ENCODE results near the gene RNF207. TPM values are rescaled to one million over a fixed set of nuclear protein-coding genes. Genes with fewer than 3 reads are reported as not detected.

The RNF207 gene
- total RNA-seq, 5 donors from 2014 or later (not counting 1 experiment from before 2014, with no cell fraction given), result 4.7 to 9.7 (median 6.9) TPM

DNA sequence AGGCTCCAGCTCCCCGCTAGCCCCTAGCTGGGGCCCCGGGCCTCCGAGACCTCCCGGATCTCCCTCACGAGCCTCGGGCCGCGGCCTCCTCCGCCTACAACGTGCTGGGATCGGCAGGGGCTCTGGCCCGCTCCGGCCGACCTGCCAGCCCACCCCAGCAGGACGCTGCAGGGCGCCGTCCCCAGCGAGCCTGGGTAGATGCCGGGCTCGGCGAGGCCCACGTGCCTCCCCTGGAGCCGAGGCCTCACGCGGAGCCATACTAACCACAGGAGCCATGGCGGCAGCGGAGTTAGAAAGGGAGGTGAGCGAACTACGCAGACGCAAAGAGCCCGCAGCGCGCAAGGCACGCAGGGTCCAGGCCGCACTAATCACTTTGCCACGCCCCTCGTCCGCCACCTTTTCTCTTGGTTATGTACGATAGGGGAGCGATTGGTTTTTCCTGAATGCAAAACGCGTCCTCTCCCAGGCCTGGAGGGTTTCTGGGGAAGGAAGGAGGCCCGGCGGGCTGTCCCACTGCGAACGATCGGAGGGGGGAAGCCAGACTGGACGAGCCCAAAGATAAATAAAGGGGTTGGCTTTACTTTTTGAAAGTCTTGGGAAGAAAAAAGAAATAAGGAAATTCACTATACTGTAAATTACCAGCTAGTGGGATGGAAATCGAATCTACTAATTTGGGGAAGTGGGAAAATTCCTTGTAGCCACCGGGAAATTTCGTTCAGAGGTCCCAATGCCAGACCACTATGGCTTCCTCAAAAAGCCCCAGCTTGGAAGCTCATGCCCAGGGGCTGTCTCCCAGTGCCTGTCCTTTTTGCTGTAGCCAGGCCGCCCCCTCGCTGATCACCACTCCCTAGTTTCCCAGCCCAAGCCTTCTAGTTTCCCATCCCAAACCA, 6.4 kb upstream of the RNF207 start, which contains the start of gene RPL22:
Gene RPL22, minus strand, starts transcription at position 298 of the 890 bp plus-strand sequence. Its CDS starts 22 bp downstream, at position 276.
- H3K9me3 ChIP-seq, result no peaks in the 10 kb centered on the region
- peak within 1 kb of the TSS; percentile 85 to 97 (median 96) for H3K4me3 Mint-ChIP-seq
- DNase-seq (peak; percentile 91 to 99 (median 96)), ATAC-seq (replicated peaks in 1 of 4) (peak; percentile 97 to 98 (median 97))
- peaks cover 0 to 28% of the 10 kb centered on the region in 2 donors for H3K36me3 ChIP-seq (ENCODE audit: control insufficient read depth in 2 of 2, extremely low read depth in 1 of 2, insufficient read depth in 1 of 2, low read length in 1 of 2)
- POLR2A ChIA-PET, result interaction anchor here in 1 of 2 donors (0.6 kb wide), 1 partner anchor 194 kb away, joined by 5 read pairs; the partner anchor contains the start of gene ACOT7
- peak within 1 kb of the TSS; percentile 93 to 98 for H3K4me3 ChIP-seq (ENCODE audit: control insufficient read depth in 1 of 2, extremely low read depth in 1 of 2, low read length in 1 of 2)
- H3K27ac ChIP-seq (ENCODE audit: low read length), result peak within 1 kb of the TSS; percentile 61
- peak within 1 kb of the TSS; percentile 97 for H3K27ac Mint-ChIP-seq
- CTCF ChIA-PET, result no interaction called here
- WGBS (ENCODE audit: insufficient coverage), result 3% methylated on average over 45 of the region's 53 CpGs
- H3K36me3 Mint-ChIP-seq, result peaks cover 8% of the 10 kb centered on the region
- H3K4me1 Mint-ChIP-seq, result peaks cover 42 to 51% (median 50%) of the 10 kb centered on the region in 3 donors
- peaks cover 12 to 32% of the 10 kb centered on the region in 2 experiments for H3K4me1 ChIP-seq (ENCODE audit: control insufficient read depth in 1 of 2, extremely low read depth in 1 of 2, insufficient read depth in 2 of 2, low read length in 2 of 2)
- H3K27me3 ChIP-seq (replicated peaks in 1 of 2; ENCODE audit: control insufficient read depth in 2 of 2, extremely low read depth in 1 of 2, insufficient read depth in 2 of 2, low read length in 1 of 2), result peaks cover 0 to 3% of the 10 kb centered on the region in 2 experiments
- H3K9me3 Mint-ChIP-seq, result peaks cover 0 to 3% (median 0%) of the 10 kb centered on the region in 3 donors
- peaks cover 0 to 1% of the 10 kb centered on the region in 2 donors for H3K27me3 Mint-ChIP-seq

GRCh38 chr1:6200188-6200809, 5.6 kb upstream of the RNF207 start:
- CTCF ChIA-PET, result interaction anchor here (0.5 to 0.6 kb wide), 2 partner anchors 45 to 492 kb away, joined by 3 to 9 read pairs; no protein-coding TSS in a partner anchor
- WGBS (ENCODE audit: insufficient coverage), result 95% methylated on average over 10 of the region's 10 CpGs
- Histone ChIP-seq H3K9me3 (no peaks in the 10 kb centered on the region), H3K27me3 (replicated peaks in 1 of 2; ENCODE audit: control insufficient read depth in 2 of 2, extremely low read depth in 1 of 2, insufficient read depth in 2 of 2, low read length in 1 of 2) (peaks cover 0 to 10% of the 10 kb centered on the region in 2 experiments), H3K36me3 (ENCODE audit: control insufficient read depth in 2 of 2, extremely low read depth in 1 of 2, insufficient read depth in 1 of 2, low read length in 1 of 2) (peaks cover 0 to 22% of the 10 kb centered on the region in 2 donors), H3K4me1 (ENCODE audit: control insufficient read depth in 1 of 2, extremely low read depth in 1 of 2, insufficient read depth in 2 of 2, low read length in 2 of 2) (peaks cover 12 to 40% of the 10 kb centered on the region in 2 experiments), H3K4me3 (ENCODE audit: control insufficient read depth in 1 of 2, extremely low read depth in 1 of 2, low read length in 1 of 2) (peak overlapping the region; percentile 93 to 98), H3K27ac (ENCODE audit: low read length) (peak overlapping the region; percentile 58)
- no peak for DNase-seq
- H3K4me3 Mint-ChIP-seq, result peak overlapping the region; percentile 85 to 97 (median 96)
- no peak for ATAC-seq (replicated peaks in 1 of 4)
- peaks cover 0 to 3% (median 0%) of the 10 kb centered on the region in 3 donors for H3K9me3 Mint-ChIP-seq
- H3K36me3 Mint-ChIP-seq, result peaks cover 8% of the 10 kb centered on the region
- H3K27me3 Mint-ChIP-seq, result peaks cover 0 to 1% of the 10 kb centered on the region in 2 donors
- peaks cover 48 to 55% (median 51%) of the 10 kb centered on the region in 3 donors for H3K4me1 Mint-ChIP-seq
- H3K27ac Mint-ChIP-seq, result peak overlapping the region; percentile 97
- POLR2A ChIA-PET, result no interaction called here

DNA sequence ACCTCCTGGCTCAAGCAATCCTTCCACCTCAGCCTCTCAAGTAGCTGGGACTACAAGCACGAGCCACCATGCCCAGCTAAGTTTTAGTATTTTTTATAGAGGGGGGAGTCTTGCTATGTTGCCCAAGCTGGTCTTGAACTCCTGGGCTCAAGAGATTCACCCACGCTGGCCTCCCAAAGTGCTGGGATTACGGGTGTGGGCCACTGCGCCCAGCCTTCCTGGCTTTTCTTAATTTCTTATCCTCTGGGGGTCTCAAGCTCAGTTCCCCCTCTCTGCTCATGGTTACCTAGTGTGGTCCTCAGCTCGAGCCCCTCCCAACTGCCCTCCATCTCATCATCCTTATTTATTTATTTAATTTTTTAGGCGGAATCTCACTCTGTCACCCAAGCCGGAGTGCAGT, 3.7 kb upstream of the RNF207 start:
- H3K36me3 ChIP-seq (ENCODE audit: control insufficient read depth in 2 of 2, extremely low read depth in 1 of 2, insufficient read depth in 1 of 2, low read length in 1 of 2), result peaks cover 0 to 2% of the 10 kb centered on the region in 2 donors
- H3K27ac ChIP-seq (ENCODE audit: low read length), result no peak overlapping the region
- ChIA-PET CTCF (interaction anchor here (0.6 to 1.2 kb wide), 4 partner anchors 16 to 706 kb away, joined by 3 to 5 read pairs (median 4); no protein-coding TSS in a partner anchor), POLR2A (interaction anchor here in 1 of 2 donors (0.6 kb wide), 1 partner anchor 667 kb away, joined by 3 read pairs; no protein-coding TSS in a partner anchor)
- peaks cover 0 to 7% of the 10 kb centered on the region in 2 donors for H3K27me3 Mint-ChIP-seq
- H3K27me3 ChIP-seq (replicated peaks in 1 of 2; ENCODE audit: control insufficient read depth in 2 of 2, extremely low read depth in 1 of 2, insufficient read depth in 2 of 2, low read length in 1 of 2), result peaks cover 3 to 30% of the 10 kb centered on the region in 2 experiments
- peaks cover 36 to 47% (median 36%) of the 10 kb centered on the region in 3 donors for H3K4me1 Mint-ChIP-seq
- no peak overlapping the region for H3K4me3 ChIP-seq (ENCODE audit: control insufficient read depth in 1 of 2, extremely low read depth in 1 of 2, low read length in 1 of 2)
- no peak overlapping the region for H3K27ac Mint-ChIP-seq
- WGBS (ENCODE audit: insufficient coverage), result 96% methylated on average over 4 of the region's 7 CpGs
- DNase-seq (no peak), ATAC-seq (replicated peaks in 1 of 4) (no peak)
- H3K4me1 ChIP-seq (ENCODE audit: control insufficient read depth in 1 of 2, extremely low read depth in 1 of 2, insufficient read depth in 2 of 2, low read length in 2 of 2), result peaks cover 14 to 52% of the 10 kb centered on the region in 2 experiments
- peaks cover 0 to 3% (median 0%) of the 10 kb centered on the region in 3 donors for H3K9me3 Mint-ChIP-seq
- no peaks in the 10 kb centered on the region for H3K9me3 ChIP-seq
- H3K4me3 Mint-ChIP-seq, result no peak overlapping the region
- no peaks in the 10 kb centered on the region for H3K36me3 Mint-ChIP-seq

DNA sequence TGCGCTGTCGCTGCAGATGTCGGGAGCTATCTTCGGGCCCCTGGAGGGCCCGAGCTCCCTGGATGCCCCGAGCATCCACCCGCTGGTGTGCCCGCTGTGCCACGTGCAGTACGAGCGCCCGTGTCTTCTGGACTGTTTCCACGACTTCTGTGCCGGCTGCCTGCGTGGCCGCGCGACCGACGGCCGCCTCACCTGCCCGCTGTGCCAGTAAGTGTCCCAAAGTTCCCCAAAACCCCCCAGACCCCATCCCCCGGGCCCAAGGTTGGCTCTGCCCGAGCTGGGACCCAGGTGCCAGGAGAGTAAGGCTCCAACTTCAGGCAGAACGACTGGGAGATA, 569 bp downstream of the RNF207 start:
- Mint-ChIP-seq H3K4me3 (peak overlapping the region; percentile 57 to 72 (median 71)), H3K4me1 (peaks cover 0 to 22% (median 15%) of the 10 kb centered on the region in 3 donors), H3K9me3 (no peaks in the 10 kb centered on the region), H3K27ac (no peak overlapping the region), H3K36me3 (no peaks in the 10 kb centered on the region), H3K27me3 (peaks cover 4 to 19% of the 10 kb centered on the region in 2 donors)
- Histone ChIP-seq H3K4me1 (ENCODE audit: control insufficient read depth in 1 of 2, extremely low read depth in 1 of 2, insufficient read depth in 2 of 2, low read length in 2 of 2) (peaks cover 6 to 38% of the 10 kb centered on the region in 2 experiments), H3K4me3 (ENCODE audit: control insufficient read depth in 1 of 2, extremely low read depth in 1 of 2, low read length in 1 of 2) (peak overlapping the region; percentile 60 to 75), H3K27me3 (replicated peaks in 1 of 2; ENCODE audit: control insufficient read depth in 2 of 2, extremely low read depth in 1 of 2, insufficient read depth in 2 of 2, low read length in 1 of 2) (peaks cover 3 to 67% of the 10 kb centered on the region in 2 experiments), H3K9me3 (no peaks in the 10 kb centered on the region), H3K36me3 (ENCODE audit: control insufficient read depth in 2 of 2, extremely low read depth in 1 of 2, insufficient read depth in 1 of 2, low read length in 1 of 2) (no peaks in the 10 kb centered on the region), H3K27ac (ENCODE audit: low read length) (no peak overlapping the region)
- ChIA-PET POLR2A (no interaction called here), CTCF (interaction anchor here (0.5 to 0.6 kb wide), 3 partner anchors 17 to 420 kb away, joined by 3 to 4 read pairs (median 3); no protein-coding TSS in a partner anchor)
- ATAC-seq (replicated peaks in 1 of 4) (peak in 2 of 4 experiments; percentile 3 to 11), DNase-seq (no peak)
- WGBS (ENCODE audit: insufficient coverage), result 13% methylated on average over 25 of the region's 25 CpGs

- 79% methylated on average over 16 of the region's 19 CpGs for WGBS (ENCODE audit: insufficient coverage)
- no peak for ATAC-seq (replicated peaks in 1 of 4)
- H3K27me3 ChIP-seq (replicated peaks in 1 of 2; ENCODE audit: control insufficient read depth in 2 of 2, extremely low read depth in 1 of 2, insufficient read depth in 2 of 2, low read length in 1 of 2), result peaks cover 3 to 67% of the 10 kb centered on the region in 2 experiments
Observed at GRCh38 chr1:6207075-6207885, 1.4 kb downstream of the RNF207 start.

More at GRCh38 chr1:6207075-6207885, 1.4 kb downstream of the RNF207 start:
- no peaks in the 10 kb centered on the region for H3K9me3 ChIP-seq
- H3K4me1 ChIP-seq (ENCODE audit: control insufficient read depth in 1 of 2, extremely low read depth in 1 of 2, insufficient read depth in 2 of 2, low read length in 2 of 2), result peaks cover 6 to 38% of the 10 kb centered on the region in 2 experiments
- no peaks in the 10 kb centered on the region for H3K36me3 ChIP-seq (ENCODE audit: control insufficient read depth in 2 of 2, extremely low read depth in 1 of 2, insufficient read depth in 1 of 2, low read length in 1 of 2)
- Mint-ChIP-seq H3K4me3 (peak overlapping the region; percentile 57 to 72 (median 71)), H3K27ac (no peak overlapping the region), H3K27me3 (peaks cover 4 to 21% of the 10 kb centered on the region in 2 donors), H3K9me3 (no peaks in the 10 kb centered on the region), H3K36me3 (no peaks in the 10 kb centered on the region), H3K4me1 (peaks cover 0 to 22% (median 15%) of the 10 kb centered on the region in 3 donors)
- no peak for DNase-seq
- ChIA-PET POLR2A (no interaction called here), CTCF (interaction anchor here (0.5 to 0.6 kb wide), 2 partner anchors 39 to 187 kb away, joined by 3 to 4 read pairs; no protein-coding TSS in a partner anchor)
- H3K4me3 ChIP-seq (ENCODE audit: control insufficient read depth in 1 of 2, extremely low read depth in 1 of 2, low read length in 1 of 2), result no peak overlapping the region
- H3K27ac ChIP-seq (ENCODE audit: low read length), result no peak overlapping the region

Data from T-cell (primary cell).